GM18511 (cell line): ENCODE results near the gene FXR1.
"Not testable (repeated sequence)": the region's sequence is repeated elsewhere in the genome, so short reads cannot be mapped to it uniquely, and the experiment has no call there.

ENCODE experiments used
- ATAC-seq: cut with Tn5 transposase; IDR thresholded peaks from one replicate; pipeline ENCODE4 v1.9.1; 2021; ENCODE audit warnings: mild to moderate bottlenecking, moderate library complexity; ENCODE audit not compliant: unreplicated experiment

The FXR1 gene

GRCh38 chr3:181003469-181003868 lies 91.0 kb downstream of the FXR1 start:
- not testable (repeated sequence) for ATAC-seq

GRCh38 chr3:181006541-181006940 lies 94.1 kb downstream of the FXR1 start:
- no peak for ATAC-seq

- ATAC-seq, result no peak
Observed at GRCh38 chr3:181007262-181007661, 94.8 kb downstream of the FXR1 start.

- no peak for ATAC-seq
Observed at GRCh38 chr3:181008796-181009195, 96.3 kb downstream of the FXR1 start.

- no peak for ATAC-seq
Observed at GRCh38 chr3:181009225-181009624, 96.8 kb downstream of the FXR1 start.

- no peak for ATAC-seq
Observed at GRCh38 chr3:181017690-181018089, 105.2 kb downstream of the FXR1 start.

- no peak for ATAC-seq
Observed at GRCh38 chr3:181025204-181025603, 112.7 kb downstream of the FXR1 start.

GRCh38 chr3:181030948-181031347 lies 118.5 kb downstream of the FXR1 start:
- no peak for ATAC-seq
